Heart left ventricle (tissue), 16 donors: ENCODE data around the gene PTPN3. TPM values are rescaled to one million over a fixed set of nuclear protein-coding genes. Genes with fewer than 3 reads are reported as not detected.

Source experiments
- ATAC-seq, 4 donors: fragments of 200-7000 bp; cut with Tn5 transposase; one replicate each; pipeline ENCODE4 v1.9.1; 2020 to 2022; ENCODE audit warnings: moderate library complexity in 4 of 4, mild to moderate bottlenecking in 3 of 4, moderate number of reproducible peaks in 1 of 4
- DNase-seq, 5 donors: peaks; one replicate each; pipeline ENCODE4 v3.0.0-alpha.2; 2020
- H3K27ac ChIP-seq, 12 donors: fragments of 200-600 bp; sonication (generic) in 4 of 12; one replicate each; pipeline versions ENCODE4 v1.5.0 to v1.8.0; 2016 to 2022; ENCODE audit warnings: mild to moderate bottlenecking in 2 of 12
- H3K27me3 ChIP-seq, 9 donors: fragments of 200-600 bp; sonication (generic) in 2 of 9; one replicate each; pipeline versions ENCODE4 v1.5.1 to v1.8.0; 2016 to 2022; ENCODE audit warnings: mild to moderate bottlenecking in 3 of 9
- H3K36me3 ChIP-seq, 9 donors: fragments of 200-600 bp; sonication (generic) in 2 of 9; one replicate each; pipeline versions ENCODE4 v1.5.0 to v1.8.0; 2018 to 2022; ENCODE audit warnings: mild to moderate bottlenecking in 2 of 9
- H3K4me1 ChIP-seq, 12 donors: fragments of 200-600 bp; sonication (generic) in 4 of 12; one replicate each; pipeline versions ENCODE4 v1.5.0 to v1.8.0; 2016 to 2022; ENCODE audit warnings: mild to moderate bottlenecking in 3 of 12
- H3K4me3 ChIP-seq, 12 donors: fragments of 200-600 bp; sonication (generic) in 4 of 12; one replicate each; pipeline versions ENCODE4 v1.5.0 to v1.8.0; 2017 to 2022; ENCODE audit warnings: mild to moderate bottlenecking in 9 of 12, moderate library complexity in 4 of 12
- H3K9me3 ChIP-seq, 12 donors: fragments of 200-600 bp; sonication (generic) in 4 of 12; one replicate each; pipeline versions ENCODE4 v1.5.0 to v1.8.0; 2016 to 2022; ENCODE audit warnings: mild to moderate bottlenecking in 1 of 12
- POLR2A ChIP-seq, 2 donors: fragments of 450-650 bp; IDR thresholded peaks; one replicate each; pipeline ENCODE4 v1.6.1; 2017; ENCODE audit warnings: antibody characterized with exemption in 2 of 2, mild to moderate bottlenecking in 2 of 2, moderate library complexity in 2 of 2
- WGBS, 4 donors: extraction: QIAGEN DNeasy Blood & Tissue Kit in 2 of 4; methylation state at CpG; one replicate each; pipeline versions ENCODE4 v1.1.5 to v1.1.7; 2013 to 2018; 5-methylcytosine and 5-hydroxymethylcytosine counted together
- intact Hi-C, 10 donors: fragments of 100-400 bp; cut with DNase I; formaldehyde crosslinking; loops; one replicate each; pipeline versions ENCODE4 v1.11.1 to v1.14.2; 2022
- polyA plus RNA-seq, 2 donors: library from polyadenylated mRNA; stranded (reverse); fragments of 200-250 nt; gene quantifications; one replicate each; pipeline ENCODE4 v1.2.3, GENCODE V29; 2013
- total RNA-seq, 9 donors: library from RNA; depleted of rRNA in 2 of 9; stranded (reverse); fragments of >200 nt in 2 of 9; fragmentation: NEBNext Ultra II Directional in 3 of 9; extraction: Animal tissue kit (Norgen Biotek cat#: 25700) in 3 of 9; gene quantifications; one replicate each; pipeline versions ENCODE4 v1.1.0 to v1.2.4, GENCODE V29; 2016 to 2023
- TF ChIP-seq, protein P1 (sequence below), 12 donors: fragments of 200-600 bp; sonication (generic) in 4 of 12; IDR thresholded peaks; one replicate each; pipeline versions ENCODE4 v1.5.0 to v1.8.0; 2018 to 2022; ENCODE audit warnings: antibody characterized with exemption in 12 of 12, mild to moderate bottlenecking in 5 of 12
- donor health status: ischemic (EF 13 %, LVEDD 7.1; RV severe dilation, severe dysfunction).
- donor health status: healthy with polysubstance abuse.
- donor health status: DM: no; HTN: yes; CAD: no.
- donor health status: DM: no; HTN: no; CAD: no.
- donor health status: ischemic (EF 25% LVEDD 6.9; RV normal size, moderate dysfunction).
- donor health status: ischemic (EF 25% LVEDD 5.7; RV mildly dilated, moderate dysfunction).
- donor health status: healthy.
- donor health status: DM: yes; HTN: yes; CAD: no.
- donor health status: ischemic (EF 35%, LVEDD 5.7; RV mildly dilated, moderate dysfunction).
- donor health status: nonischemic (EF 11% LVEDD 7.7; RV severe dilation, severe dysfunction).
- donor health status: DM: yes; HTN: yes; CAD: no.
- donor health status: PGD.
- donor health status: ischemic (EF 29% LVEDD 5.4; RV normal size, mild dysfunction).
- donor health status: nonischemic (EF 23%, LVEDD 6.1; RV moderate dilation, normal function).

Gene PTPN3
- total and polyA plus RNA-seq, 11 donors, result 6.9 to 77.0 (median 51.7) TPM

DNA sequence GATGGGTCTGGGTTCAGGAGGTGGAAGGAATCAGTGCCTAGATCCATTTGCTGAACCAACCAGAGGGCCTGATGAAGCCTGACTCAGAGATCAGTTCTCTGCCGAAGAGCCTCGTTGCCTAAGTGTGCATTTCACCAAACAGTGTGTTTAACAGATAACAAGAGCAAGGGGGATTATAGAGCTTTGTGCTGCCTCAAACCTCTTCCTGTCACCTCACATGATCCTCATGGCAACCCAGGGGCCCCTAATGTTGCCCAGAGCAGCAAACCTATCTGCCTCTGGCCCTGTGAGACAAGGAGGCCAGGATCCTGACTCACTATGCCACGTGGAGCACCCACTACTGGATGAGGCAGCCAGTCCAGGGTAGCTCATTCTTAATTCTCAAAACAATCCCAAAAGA lies 110.9 kb downstream of the PTPN3 start:
- Histone ChIP-seq H3K4me3 (no peak overlapping the region), H3K9me3 (no peaks in the 10 kb centered on the region), H3K27ac (no peak overlapping the region), H3K36me3 (peaks cover 0 to 95% (median 72%) of the 10 kb centered on the region in 9 donors), H3K4me1 (no peaks in the 10 kb centered on the region), H3K27me3 (no peaks in the 10 kb centered on the region)
- WGBS, 4 donors, result 65 to 72% (median 67%) methylated on average over 3 of the region's 3 CpGs
- intact Hi-C loops, result loop anchor here in 1 of 10 donors (10.0 kb wide), 1 partner anchor 58 kb away; no protein-coding TSS in a partner anchor
- DNase-seq (no peak), ATAC-seq (no peak)
- no peak for TF ChIP-seq POLR2A (IDR thresholded peaks at IDR 0.05)
- TF ChIP-seq, protein P1, sequence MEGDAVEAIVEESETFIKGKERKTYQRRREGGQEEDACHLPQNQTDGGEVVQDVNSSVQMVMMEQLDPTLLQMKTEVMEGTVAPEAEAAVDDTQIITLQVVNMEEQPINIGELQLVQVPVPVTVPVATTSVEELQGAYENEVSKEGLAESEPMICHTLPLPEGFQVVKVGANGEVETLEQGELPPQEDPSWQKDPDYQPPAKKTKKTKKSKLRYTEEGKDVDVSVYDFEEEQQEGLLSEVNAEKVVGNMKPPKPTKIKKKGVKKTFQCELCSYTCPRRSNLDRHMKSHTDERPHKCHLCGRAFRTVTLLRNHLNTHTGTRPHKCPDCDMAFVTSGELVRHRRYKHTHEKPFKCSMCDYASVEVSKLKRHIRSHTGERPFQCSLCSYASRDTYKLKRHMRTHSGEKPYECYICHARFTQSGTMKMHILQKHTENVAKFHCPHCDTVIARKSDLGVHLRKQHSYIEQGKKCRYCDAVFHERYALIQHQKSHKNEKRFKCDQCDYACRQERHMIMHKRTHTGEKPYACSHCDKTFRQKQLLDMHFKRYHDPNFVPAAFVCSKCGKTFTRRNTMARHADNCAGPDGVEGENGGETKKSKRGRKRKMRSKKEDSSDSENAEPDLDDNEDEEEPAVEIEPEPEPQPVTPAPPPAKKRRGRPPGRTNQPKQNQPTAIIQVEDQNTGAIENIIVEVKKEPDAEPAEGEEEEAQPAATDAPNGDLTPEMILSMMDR (IDR thresholded peaks at IDR 0.05), result no peak

DNA sequence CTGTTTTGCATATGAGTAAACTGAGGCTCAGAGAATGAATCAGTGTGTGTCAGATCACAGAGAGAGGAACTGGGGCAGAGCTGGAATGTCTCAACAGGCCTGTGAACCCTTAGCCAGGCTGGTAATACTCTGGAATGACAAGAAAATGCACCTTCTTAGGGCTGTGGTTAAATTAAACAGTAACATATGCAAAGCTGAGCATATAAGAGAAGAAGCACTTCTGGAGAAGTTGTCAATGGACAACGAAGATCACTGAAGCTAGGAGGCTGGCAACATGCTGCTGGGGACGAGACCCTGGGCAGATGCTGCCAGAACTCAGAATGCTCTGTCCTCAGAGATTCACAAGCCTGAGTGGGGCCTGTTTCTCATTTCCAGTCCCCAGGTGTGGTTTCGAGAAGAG lies 112.6 kb downstream of the PTPN3 start:
- 66 to 87% (median 82%) methylated on average over 3 of the region's 3 CpGs for WGBS, 4 donors
- H3K27ac ChIP-seq, result no peak overlapping the region
- no peaks in the 10 kb centered on the region for H3K27me3 ChIP-seq
- H3K36me3 ChIP-seq, result peaks cover 0 to 100% (median 86%) of the 10 kb centered on the region in 9 donors
- no peak for DNase-seq
- TF ChIP-seq POLR2A (IDR thresholded peaks at IDR 0.05), result no peak
- TF ChIP-seq, protein P1 (IDR thresholded peaks at IDR 0.05), result no peak
- intact Hi-C loops, result loop anchor here in 1 of 10 donors (10.0 kb wide), 1 partner anchor 59 kb away; no protein-coding TSS in a partner anchor
- no peaks in the 10 kb centered on the region for H3K9me3 ChIP-seq
- H3K4me1 ChIP-seq, result no peaks in the 10 kb centered on the region
- H3K4me3 ChIP-seq, result no peak overlapping the region
- ATAC-seq, result no peak

DNA sequence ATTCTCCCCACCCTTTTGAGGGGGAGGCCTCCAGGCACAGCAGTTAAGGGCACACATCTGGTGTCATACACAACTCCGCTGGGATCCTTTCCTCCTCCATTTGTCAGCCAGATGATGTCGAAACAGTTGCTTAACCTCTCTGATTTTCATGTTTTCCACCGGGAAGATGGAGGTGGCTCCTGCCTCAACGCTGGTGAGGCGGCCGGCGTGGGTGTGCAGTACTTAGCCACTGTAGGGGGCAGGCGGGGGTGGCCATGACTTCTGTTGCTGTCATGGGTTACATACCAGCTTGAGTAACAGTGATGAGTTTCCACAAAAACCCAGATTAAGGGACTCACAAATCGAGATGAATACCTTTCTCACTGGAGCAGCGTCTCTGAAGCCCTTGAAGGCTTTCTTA lies 114.2 kb downstream of the PTPN3 start:
- no peaks in the 10 kb centered on the region for H3K27me3 ChIP-seq
- no peak for DNase-seq
- ATAC-seq, result no peak
- H3K27ac ChIP-seq, result no peak overlapping the region
- WGBS, 4 donors, result 88 to 89% (median 88%) methylated on average over 10 of the region's 10 CpGs
- intact Hi-C loops, result loop anchor here in 1 of 10 donors (10.0 kb wide), 1 partner anchor 61 kb away; no protein-coding TSS in a partner anchor
- H3K4me1 ChIP-seq, result no peaks in the 10 kb centered on the region
- TF ChIP-seq, protein P1 (IDR thresholded peaks at IDR 0.05), result no peak
- no peak for TF ChIP-seq POLR2A (IDR thresholded peaks at IDR 0.05)
- peaks cover 0 to 100% (median 88%) of the 10 kb centered on the region in 9 donors for H3K36me3 ChIP-seq
- H3K4me3 ChIP-seq, result no peak overlapping the region
- H3K9me3 ChIP-seq, result no peaks in the 10 kb centered on the region

DNA sequence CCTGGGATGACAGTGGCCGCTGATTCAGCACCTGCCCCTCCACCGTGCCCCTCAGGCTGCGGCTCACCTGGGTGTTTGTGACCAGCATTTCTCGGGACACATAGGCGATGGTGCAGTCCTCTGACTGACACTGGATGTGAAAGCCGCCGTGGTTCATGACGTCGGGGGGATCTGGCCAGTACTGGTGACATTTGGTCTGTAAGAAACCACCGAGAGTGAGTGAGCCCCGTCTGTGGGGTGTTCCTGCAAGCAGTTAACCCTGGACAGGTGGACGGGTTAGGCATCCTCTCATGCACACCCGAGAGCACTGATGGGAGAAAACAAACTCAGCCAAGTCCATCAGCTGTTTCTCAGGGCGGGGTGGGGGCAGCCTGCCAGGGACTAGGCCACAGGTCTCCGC lies 114.8 kb downstream of the PTPN3 start:
- TF ChIP-seq POLR2A (IDR thresholded peaks at IDR 0.05), result no peak
- TF ChIP-seq, protein P1 (IDR thresholded peaks at IDR 0.05), result no peak
- Histone ChIP-seq H3K27me3 (no peaks in the 10 kb centered on the region), H3K4me3 (no peak overlapping the region), H3K4me1 (no peaks in the 10 kb centered on the region), H3K9me3 (no peaks in the 10 kb centered on the region), H3K36me3 (peaks cover 0 to 100% (median 87%) of the 10 kb centered on the region in 9 donors), H3K27ac (no peak overlapping the region)
- ATAC-seq (no peak), DNase-seq (no peak)
- intact Hi-C loops, result loop anchor here in 1 of 10 donors (10.0 kb wide), 1 partner anchor 61 kb away; no protein-coding TSS in a partner anchor
- 75 to 93% (median 88%) methylated on average over 13 to 15 of the region's 15 CpGs for WGBS, 4 donors
